MM.1S (cell line): ENCODE measurements around the gene PAPPA.

Experiments used
- DNase-seq: peaks from one replicate; pipeline ENCODE4 v3.0.0-alpha.2; 2015
- H2AFZ ChIP-seq: fragments of 300-600 bp; sonication (generic); 2 replicates; pipeline ENCODE4 v1.6.0; 2016; ENCODE audit warnings: antibody characterized with exemption, low read length
- H3F3A ChIP-seq: fragments of 300-600 bp; sonication (generic); 2 replicates; pipeline ENCODE4 v1.6.1; 2016; ENCODE audit warnings: mild to moderate bottlenecking, antibody characterized with exemption, low read length, moderate library complexity, mixed read lengths; ENCODE audit not compliant: insufficient read depth
- H3K27ac ChIP-seq: fragments of 300-600 bp; sonication (generic); 2 replicates; pipeline ENCODE4 v1.5.1; 2016; ENCODE audit warnings: mild to moderate bottlenecking, low read length
- H3K27me3 ChIP-seq: fragments of 300-600 bp; sonication (generic); replicated peaks from 2 replicates; pipeline ENCODE4 v1.6.0; 2016; ENCODE audit warnings: low read length; ENCODE audit not compliant: insufficient read depth
- H3K36me3 ChIP-seq: fragments of 300-600 bp; sonication (generic); replicated peaks from 2 replicates; pipeline ENCODE4 v1.6.1; 2016; ENCODE audit warnings: mild to moderate bottlenecking, low read length, mixed read lengths; ENCODE audit not compliant: insufficient read depth
- H3K4me1 ChIP-seq: fragments of 300-600 bp; sonication (generic); 2 replicates; pipeline ENCODE4 v1.6.1; 2016; ENCODE audit warnings: low read length, mixed read lengths
- H3K4me2 ChIP-seq: fragments of 300-600 bp; sonication (generic); 2 replicates; pipeline ENCODE4 v1.6.0; 2016; ENCODE audit warnings: low read depth, low read length
- H3K4me3 ChIP-seq: fragments of 300-600 bp; sonication (generic); 2 replicates; pipeline ENCODE4 v1.5.1; 2016; ENCODE audit warnings: low read length, mixed read lengths
- H3K79me2 ChIP-seq: fragments of 300-600 bp; sonication (generic); 2 replicates; pipeline ENCODE4 v1.6.1; 2016; ENCODE audit warnings: mixed run types, low read length, mixed read lengths
- H3K9ac ChIP-seq: fragments of 300-600 bp; sonication (generic); 2 replicates; pipeline ENCODE4 v1.6.1; 2016; ENCODE audit warnings: low read length, mixed read lengths
- H3K9me2 ChIP-seq: fragments of 300-600 bp; sonication (generic); replicated peaks from 2 replicates; pipeline ENCODE4 v1.6.1; 2016; ENCODE audit warnings: mild to moderate bottlenecking, low read length, mixed read lengths; ENCODE audit not compliant: insufficient read depth
- H3K9me3 ChIP-seq: fragments of 300-600 bp; sonication (generic); replicated peaks from 2 replicates; pipeline ENCODE4 v1.6.1; 2016; ENCODE audit warnings: mild to moderate bottlenecking, low read length, mixed read lengths; ENCODE audit not compliant: insufficient read depth
- H4K20me1 ChIP-seq: fragments of 300-600 bp; sonication (generic); 2 replicates; pipeline ENCODE4 v1.6.1; 2016; ENCODE audit warnings: mild to moderate bottlenecking, low read length, moderate library complexity, mixed read lengths; ENCODE audit not compliant: insufficient read depth
- CTCF ChIP-seq: fragments of 300-600 bp; sonication (generic); IDR thresholded peaks from 2 replicates; pipeline ENCODE4 v1.5.1; 2016; ENCODE audit warnings: antibody characterized with exemption, low read length, mixed read lengths
- EZH2 ChIP-seq: fragments of 300-600 bp; sonication (generic); optimal IDR thresholded peaks from 2 replicates; pipeline ENCODE3; 2017; ENCODE audit warnings: low read depth, mild to moderate bottlenecking, antibody characterized with exemption, low read length, mixed read lengths
- EZH2phosphoT487 ChIP-seq: fragments of 300-600 bp; sonication (generic); IDR thresholded peaks from 2 replicates; pipeline ENCODE4 v1.6.1; 2018; ENCODE audit warnings: antibody characterized with exemption, low read length

Gene PAPPA

GRCh38 chr9:116153765-116154333 lies at the start of gene PAPPA:
TSS of gene PAPPA (plus strand) at chr9:116153791. CDS start at chr9:116154173, 382 bp downstream.
- no peak for DNase-seq
- Histone ChIP-seq H3K4me3 (peak within 1 kb of the TSS; percentile 53), H3K79me2 (no peaks in the 10 kb centered on the region), H3K27me3 (peaks cover 7% of the 10 kb centered on the region; the same call in 1 of the 2 replicates), H3K27ac (no peak within 1 kb of the TSS), H3K9me3 (no peaks in the 10 kb centered on the region), H3K9ac (no peak within 1 kb of the TSS), H3K4me1 (no peaks in the 10 kb centered on the region), H3K4me2 (peak within 1 kb of the TSS; percentile 73), H4K20me1 (no peaks in the 10 kb centered on the region), H3F3A (no peaks in the 10 kb centered on the region), H3K9me2 (no peaks in the 10 kb centered on the region), H3K36me3 (no peaks in the 10 kb centered on the region), H2AFZ (peak within 1 kb of the TSS; percentile 48; the same call in 1 of the 2 replicates)
- TF ChIP-seq EZH2 = no peak

GRCh38 chr9:116103976-116104820 lies 49.4 kb upstream of the PAPPA start:
- Histone ChIP-seq H3K9me2 (no peaks in the 10 kb centered on the region), H3K4me3 (no peak overlapping the region), H3K9ac (no peak overlapping the region), H3K79me2 (no peaks in the 10 kb centered on the region), H3K4me2 (no peak overlapping the region), H2AFZ (no peak overlapping the region), H3K4me1 (no peaks in the 10 kb centered on the region), H3K9me3 (no peaks in the 10 kb centered on the region), H3K27ac (no peak overlapping the region), H3K36me3 (no peaks in the 10 kb centered on the region), H4K20me1 (no peaks in the 10 kb centered on the region), H3K27me3 (no peaks in the 10 kb centered on the region), H3F3A (no peaks in the 10 kb centered on the region)
- TF ChIP-seq CTCF = no peak
- DNase-seq = no peak

- DNase-seq = no peak
- no peaks in the 10 kb centered on the region for H3F3A ChIP-seq
- peak; percentile 19 for TF ChIP-seq CTCF
- no peak for TF ChIP-seq EZH2phosphoT487
- no peak overlapping the region for H2AFZ ChIP-seq
- no peaks in the 10 kb centered on the region for H3K9me3 ChIP-seq
- H4K20me1 ChIP-seq = no peaks in the 10 kb centered on the region
- no peak overlapping the region for H3K4me3 ChIP-seq
- no peaks in the 10 kb centered on the region for H3K9me2 ChIP-seq
- H3K36me3 ChIP-seq = no peaks in the 10 kb centered on the region
- no peak overlapping the region for H3K9ac ChIP-seq
- no peak overlapping the region for H3K27ac ChIP-seq
- no peaks in the 10 kb centered on the region for H3K79me2 ChIP-seq
- no peaks in the 10 kb centered on the region for H3K27me3 ChIP-seq
- H3K4me1 ChIP-seq = no peaks in the 10 kb centered on the region
- H3K4me2 ChIP-seq = no peak overlapping the region
Measured at GRCh38 chr9:116112236-116112635, 41.4 kb upstream of the PAPPA start.
